ENCODE measurements around the gene CMIP.

CMIP gene

DNA sequence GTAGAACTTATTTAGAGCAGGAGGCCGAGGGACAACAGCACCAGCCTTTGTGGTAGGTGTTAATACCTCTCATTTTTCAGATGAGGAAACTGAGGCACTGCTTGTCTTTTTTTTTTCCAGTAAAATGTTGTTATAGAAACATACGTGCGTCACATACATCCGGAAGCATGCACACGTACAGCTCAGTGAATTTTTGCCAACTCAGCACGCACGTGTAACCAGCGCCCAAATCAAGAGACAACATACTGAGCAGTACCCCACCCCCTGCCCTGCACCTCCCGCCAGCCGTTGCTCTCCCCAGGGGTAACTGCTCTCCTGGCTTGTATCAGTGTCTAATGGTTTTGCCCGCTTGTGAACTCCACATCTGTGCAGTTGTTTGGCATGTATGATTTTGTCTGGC lies 92.0 kb downstream of the CMIP start:
- H3K4me1 ChIP-seq (ENCODE audit: control insufficient read depth, insufficient read depth, low read length): peaks cover 10% of the 10 kb centered on the region
- 96% methylated on average over 11 of the region's 11 CpGs for WGBS, 2 experiments

DNA sequence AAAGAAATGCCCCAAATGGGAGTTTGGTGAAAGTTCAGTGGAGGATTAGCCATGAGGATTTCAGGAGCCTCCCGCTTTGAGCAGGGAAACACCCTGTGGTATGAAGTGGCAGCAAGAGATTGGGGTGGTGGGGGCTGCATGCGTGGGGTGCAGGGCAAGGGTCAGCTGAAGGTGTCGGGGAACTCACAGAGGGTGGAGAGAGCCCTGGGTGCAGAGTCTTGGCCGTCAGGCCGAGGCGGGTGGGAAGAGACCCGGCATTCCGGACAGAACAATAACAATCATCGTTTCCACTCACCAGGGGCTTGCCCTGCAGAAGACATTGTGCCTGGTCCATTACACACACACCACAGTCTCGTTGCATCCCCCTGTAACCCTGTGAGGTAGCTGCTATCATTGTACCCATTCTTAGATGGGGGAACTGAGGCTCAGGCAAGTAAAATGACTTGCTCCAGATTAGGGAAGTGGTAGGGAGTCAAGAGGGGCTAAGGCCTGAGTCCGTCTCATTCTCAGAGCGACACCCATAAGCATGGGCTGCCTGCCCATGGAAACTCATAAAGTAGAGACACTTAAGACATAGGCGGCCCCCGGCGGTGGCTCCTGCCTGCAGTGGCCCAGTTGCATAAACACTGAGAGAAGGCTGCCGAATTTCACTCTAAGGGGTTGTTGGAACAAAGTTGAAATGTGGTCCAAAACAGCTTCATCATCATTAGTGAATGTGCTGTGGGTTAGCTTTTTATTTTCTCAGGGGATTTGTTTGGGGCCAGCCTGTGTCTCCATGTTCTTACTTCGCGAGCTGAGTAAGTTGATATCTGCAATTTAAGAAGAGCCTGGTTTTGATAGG lies 93.3 kb downstream of the CMIP start:
- H3K9me3 ChIP-seq (ENCODE audit: control insufficient read depth, low read length): no peaks in the 10 kb centered on the region
- H3K27ac ChIP-seq (ENCODE audit: insufficient read depth, low read depth, low read length, poor library complexity, severe bottlenecking): no peak overlapping the region
- no peaks in the 10 kb centered on the region for H3K27me3 ChIP-seq (ENCODE audit: control insufficient read depth, insufficient read depth, low read length, poor library complexity, severe bottlenecking)
- WGBS, 2 experiments: 95 to 96% methylated on average over 18 of the region's 18 CpGs
- H3K4me3 ChIP-seq (ENCODE audit: insufficient read depth, low read depth, low read length): no peak overlapping the region
- H3K4me1 ChIP-seq (ENCODE audit: control insufficient read depth, insufficient read depth, low read length): peaks cover 10% of the 10 kb centered on the region
- H3K36me3 ChIP-seq (ENCODE audit: control insufficient read depth, insufficient read depth, low read length): no peaks in the 10 kb centered on the region

More for the DNA sequence above, 92.0 kb downstream of the CMIP start:
- Histone ChIP-seq H3K4me3 (ENCODE audit: insufficient read depth, low read depth, low read length) (no peak overlapping the region), H3K9me3 (ENCODE audit: control insufficient read depth, low read length) (no peaks in the 10 kb centered on the region), H3K27me3 (ENCODE audit: control insufficient read depth, insufficient read depth, low read length, poor library complexity, severe bottlenecking) (no peaks in the 10 kb centered on the region), H3K36me3 (ENCODE audit: control insufficient read depth, insufficient read depth, low read length) (no peaks in the 10 kb centered on the region), H3K27ac (ENCODE audit: insufficient read depth, low read depth, low read length, poor library complexity, severe bottlenecking) (no peak overlapping the region)

DNA sequence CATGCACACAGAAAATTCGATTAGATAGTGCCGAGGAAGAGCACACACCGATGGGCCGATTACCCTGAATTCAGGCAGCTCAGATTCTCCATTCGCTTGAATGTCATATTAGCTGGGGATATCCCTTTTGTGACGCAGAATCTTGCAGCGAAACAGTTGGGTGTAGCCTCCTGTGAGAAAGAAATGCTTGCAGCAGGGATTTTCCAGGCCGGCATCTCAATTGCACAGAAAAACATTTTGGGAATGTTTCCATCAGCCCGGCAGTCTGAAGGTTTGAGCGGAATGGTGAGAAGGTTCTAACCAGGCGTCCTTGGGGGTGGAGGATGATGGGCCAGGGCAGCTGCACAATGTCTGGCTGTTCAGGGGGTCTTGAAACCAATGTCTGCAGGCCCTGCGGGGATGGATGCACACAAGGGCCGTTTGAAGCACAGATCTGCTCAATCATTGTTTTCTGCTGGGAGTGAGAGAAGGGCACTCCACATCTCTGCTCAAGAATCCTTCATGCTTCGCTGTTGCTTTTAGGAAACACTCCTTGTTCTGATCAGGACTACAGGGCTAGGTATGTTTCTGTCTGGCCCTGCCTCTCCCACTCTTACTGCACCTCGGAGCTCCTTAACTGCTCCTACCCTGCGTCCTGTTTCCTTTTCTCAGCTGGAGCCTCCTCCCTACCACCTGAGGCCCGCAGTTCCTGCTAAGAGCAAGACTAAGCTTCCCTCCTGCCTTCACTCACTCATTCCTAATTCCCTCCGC lies 94.6 kb downstream of the CMIP start:
- Histone ChIP-seq H3K36me3 (ENCODE audit: control insufficient read depth, insufficient read depth, low read length) (no peaks in the 10 kb centered on the region), H3K27me3 (ENCODE audit: control insufficient read depth, insufficient read depth, low read length, poor library complexity, severe bottlenecking) (no peaks in the 10 kb centered on the region), H3K27ac (ENCODE audit: insufficient read depth, low read depth, low read length, poor library complexity, severe bottlenecking) (peak overlapping the region; percentile 30), H3K9me3 (ENCODE audit: control insufficient read depth, low read length) (no peaks in the 10 kb centered on the region), H3K4me3 (ENCODE audit: insufficient read depth, low read depth, low read length) (no peak overlapping the region), H3K4me1 (ENCODE audit: control insufficient read depth, insufficient read depth, low read length) (peaks cover 10% of the 10 kb centered on the region)
- 79 to 81% methylated on average over 18 of the region's 18 CpGs for WGBS, 2 experiments

DNA sequence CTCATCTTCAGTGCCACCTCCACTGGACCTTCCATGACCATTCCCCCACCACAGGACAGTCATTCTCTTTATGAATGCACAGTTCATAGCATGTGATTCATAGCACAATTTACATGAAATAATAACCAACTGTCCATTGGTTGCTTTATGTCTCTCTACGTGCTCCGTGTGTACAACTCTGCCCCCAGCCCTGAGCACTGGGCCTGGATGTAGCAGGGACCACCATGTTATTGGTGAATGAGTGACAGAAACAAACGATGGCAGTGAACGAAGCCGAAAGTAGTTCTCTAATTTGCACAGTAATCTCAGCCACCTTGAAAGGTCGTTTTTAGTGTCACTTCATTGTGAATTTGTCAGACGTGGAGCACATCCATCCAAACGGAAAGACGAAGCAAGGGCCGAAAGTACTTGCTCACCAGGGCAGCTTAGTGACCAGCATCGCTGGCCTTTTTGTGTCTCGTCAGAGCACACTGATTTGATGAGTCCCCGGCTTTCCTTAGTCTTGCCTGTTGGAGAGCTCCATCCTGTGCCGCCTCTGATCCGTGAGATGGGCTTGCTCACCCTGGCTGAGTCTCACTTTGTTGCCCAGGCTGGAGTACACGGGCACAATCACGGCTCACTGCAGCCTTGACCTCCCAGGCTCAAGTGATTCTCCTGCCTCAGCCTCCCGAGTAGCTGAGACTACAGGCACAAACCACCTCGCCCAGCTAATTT lies 95.3 kb downstream of the CMIP start:
- no peaks in the 10 kb centered on the region for H3K36me3 ChIP-seq (ENCODE audit: control insufficient read depth, insufficient read depth, low read length)
- H3K4me1 ChIP-seq (ENCODE audit: control insufficient read depth, insufficient read depth, low read length): peaks cover 13% of the 10 kb centered on the region
- no peaks in the 10 kb centered on the region for H3K27me3 ChIP-seq (ENCODE audit: control insufficient read depth, insufficient read depth, low read length, poor library complexity, severe bottlenecking)
- no peak overlapping the region for H3K27ac ChIP-seq (ENCODE audit: insufficient read depth, low read depth, low read length, poor library complexity, severe bottlenecking)
- H3K9me3 ChIP-seq (ENCODE audit: control insufficient read depth, low read length): no peaks in the 10 kb centered on the region
- no peak overlapping the region for H3K4me3 ChIP-seq (ENCODE audit: insufficient read depth, low read depth, low read length)
- 93 to 94% methylated on average over 19 of the region's 19 CpGs for WGBS, 2 experiments

DNA sequence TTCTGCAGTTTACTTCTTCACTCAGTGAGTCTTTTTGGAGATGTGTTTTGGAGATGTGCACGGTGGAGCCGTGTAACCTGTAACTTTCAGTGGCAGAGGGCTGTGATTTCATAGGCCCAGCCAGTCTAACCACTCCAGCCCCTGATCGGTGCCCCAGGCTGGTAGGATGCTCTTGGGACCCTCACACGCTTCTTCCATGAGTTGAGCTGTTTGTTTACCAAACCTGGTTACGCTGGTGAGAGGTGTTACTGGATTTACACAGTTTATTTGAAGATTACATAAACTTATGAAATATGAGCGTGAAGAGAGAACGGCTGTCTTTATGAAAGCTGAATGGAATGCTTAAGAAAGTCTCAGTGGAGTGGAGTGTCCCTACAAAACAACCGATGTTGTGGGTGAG lies 96.7 kb downstream of the CMIP start:
- H3K27ac ChIP-seq (ENCODE audit: insufficient read depth, low read depth, low read length, poor library complexity, severe bottlenecking): no peak overlapping the region
- 96 to 97% methylated on average over 8 of the region's 8 CpGs for WGBS, 2 experiments

DNA sequence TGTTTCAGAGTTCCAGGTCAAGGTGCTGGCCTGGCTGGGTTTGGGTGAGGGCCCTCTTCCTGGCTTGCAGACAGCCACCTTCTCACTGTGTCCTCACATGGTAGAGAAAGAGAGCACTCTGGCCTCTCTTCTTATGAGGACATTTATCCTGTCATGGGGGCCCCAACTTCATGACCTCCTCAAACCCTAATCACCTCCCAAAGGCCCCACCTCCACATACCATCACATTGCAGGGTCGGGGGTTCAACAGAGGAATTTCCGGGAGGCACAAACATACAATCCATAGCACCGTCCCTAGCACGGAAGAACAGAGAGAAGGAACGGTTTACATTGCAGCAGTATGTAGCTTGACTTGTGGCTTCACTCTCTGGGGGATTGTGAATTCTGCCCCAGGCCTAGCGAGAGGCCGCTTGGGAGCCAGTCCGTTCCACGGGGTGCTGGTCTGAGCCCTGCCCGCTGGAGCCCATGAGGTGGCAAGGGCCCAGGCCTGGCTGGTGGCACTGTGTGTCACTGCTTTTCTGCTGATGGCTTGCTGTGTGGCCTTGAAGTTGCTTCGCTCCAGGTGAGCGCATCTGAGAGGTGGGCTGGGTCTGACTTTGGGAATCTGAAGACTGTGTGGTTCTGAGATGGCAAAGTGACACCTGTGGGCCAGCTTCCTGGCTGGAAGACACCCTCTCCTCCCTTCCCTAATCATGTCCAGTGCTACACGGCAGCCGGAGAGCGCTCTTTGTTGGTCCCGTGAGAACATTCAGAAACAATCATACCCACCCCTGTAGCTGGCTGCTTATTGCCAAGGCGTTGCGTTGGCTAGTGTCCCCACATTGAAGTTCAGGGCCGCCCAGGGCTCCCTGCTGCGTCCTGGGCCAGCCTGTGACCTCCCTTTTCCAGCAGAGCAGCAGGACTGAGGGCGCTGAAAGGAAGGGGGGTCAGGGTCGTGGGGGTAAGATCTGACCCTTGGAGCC lies 98.3 kb downstream of the CMIP start:
- Histone ChIP-seq H3K27me3 (ENCODE audit: control insufficient read depth, insufficient read depth, low read length, poor library complexity, severe bottlenecking) (no peaks in the 10 kb centered on the region), H3K27ac (ENCODE audit: insufficient read depth, low read depth, low read length, poor library complexity, severe bottlenecking) (no peak overlapping the region), H3K4me1 (ENCODE audit: control insufficient read depth, insufficient read depth, low read length) (peaks cover 17% of the 10 kb centered on the region), H3K4me3 (ENCODE audit: insufficient read depth, low read depth, low read length) (no peak overlapping the region), H3K36me3 (ENCODE audit: control insufficient read depth, insufficient read depth, low read length) (no peaks in the 10 kb centered on the region), H3K9me3 (ENCODE audit: control insufficient read depth, low read length) (no peaks in the 10 kb centered on the region)
- WGBS, 2 experiments: 92 to 93% methylated on average over 22 of the region's 22 CpGs

More for the DNA sequence above, 96.7 kb downstream of the CMIP start:
- Histone ChIP-seq H3K4me1 (ENCODE audit: control insufficient read depth, insufficient read depth, low read length) (peaks cover 13% of the 10 kb centered on the region), H3K4me3 (ENCODE audit: insufficient read depth, low read depth, low read length) (no peak overlapping the region), H3K27me3 (ENCODE audit: control insufficient read depth, insufficient read depth, low read length, poor library complexity, severe bottlenecking) (no peaks in the 10 kb centered on the region), H3K36me3 (ENCODE audit: control insufficient read depth, insufficient read depth, low read length) (no peaks in the 10 kb centered on the region), H3K9me3 (ENCODE audit: control insufficient read depth, low read length) (no peaks in the 10 kb centered on the region)

DNA sequence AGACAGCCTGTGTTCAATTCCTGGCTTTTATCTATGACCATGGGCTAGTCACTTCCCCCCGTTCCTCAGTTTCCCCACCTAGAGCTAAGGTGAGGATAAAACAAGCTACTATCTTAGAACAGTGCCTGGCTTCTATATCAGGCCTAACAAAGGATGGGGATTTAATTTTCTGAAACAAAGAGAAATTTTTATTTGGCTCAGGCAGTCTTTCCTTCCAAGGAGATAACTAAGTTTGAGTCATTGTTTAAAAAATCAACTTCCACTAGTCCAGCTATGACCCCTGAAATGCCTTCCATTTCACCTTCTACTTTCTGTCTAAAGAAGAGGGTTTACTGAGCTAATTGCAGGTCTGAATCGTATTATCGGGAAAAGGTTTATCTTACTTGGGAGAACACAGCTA lies 99.0 kb downstream of the CMIP start:
- no peaks in the 10 kb centered on the region for H3K36me3 ChIP-seq (ENCODE audit: control insufficient read depth, insufficient read depth, low read length)
- WGBS, 2 experiments: 95 to 100% methylated on average over 3 of the region's 3 CpGs
- no peaks in the 10 kb centered on the region for H3K27me3 ChIP-seq (ENCODE audit: control insufficient read depth, insufficient read depth, low read length, poor library complexity, severe bottlenecking)
- peaks cover 17% of the 10 kb centered on the region for H3K4me1 ChIP-seq (ENCODE audit: control insufficient read depth, insufficient read depth, low read length)
- H3K9me3 ChIP-seq (ENCODE audit: control insufficient read depth, low read length): no peaks in the 10 kb centered on the region
- no peak overlapping the region for H3K4me3 ChIP-seq (ENCODE audit: insufficient read depth, low read depth, low read length)
- no peak overlapping the region for H3K27ac ChIP-seq (ENCODE audit: insufficient read depth, low read depth, low read length, poor library complexity, severe bottlenecking)

DNA sequence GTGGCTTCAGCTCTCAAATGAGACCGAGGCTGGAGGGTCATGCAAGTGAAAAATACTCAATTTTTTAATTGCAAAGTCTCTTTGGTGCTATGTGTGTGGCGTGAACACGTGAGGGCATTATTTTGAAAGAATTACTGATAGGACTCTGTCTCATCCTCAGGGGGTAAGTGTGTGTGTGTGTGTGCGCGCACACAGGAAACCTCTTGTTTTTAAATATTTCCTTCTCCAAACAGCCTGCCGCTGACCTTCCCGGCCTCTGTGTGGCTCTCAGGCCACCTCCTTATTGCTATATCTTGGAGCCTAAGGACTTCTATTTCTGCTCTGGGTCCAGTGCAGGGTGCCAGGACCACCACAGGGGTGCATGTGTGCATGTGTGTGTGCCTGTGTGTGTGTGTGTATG lies 99.7 kb downstream of the CMIP start:
- Histone ChIP-seq H3K27ac (ENCODE audit: insufficient read depth, low read depth, low read length, poor library complexity, severe bottlenecking) (no peak overlapping the region), H3K4me1 (ENCODE audit: control insufficient read depth, insufficient read depth, low read length) (peaks cover 11% of the 10 kb centered on the region), H3K36me3 (ENCODE audit: control insufficient read depth, insufficient read depth, low read length) (no peaks in the 10 kb centered on the region), H3K27me3 (ENCODE audit: control insufficient read depth, insufficient read depth, low read length, poor library complexity, severe bottlenecking) (no peaks in the 10 kb centered on the region), H3K4me3 (ENCODE audit: insufficient read depth, low read depth, low read length) (no peak overlapping the region), H3K9me3 (ENCODE audit: control insufficient read depth, low read length) (no peaks in the 10 kb centered on the region)
- WGBS, 2 experiments: 91 to 97% methylated on average over 7 of the region's 7 CpGs

DNA sequence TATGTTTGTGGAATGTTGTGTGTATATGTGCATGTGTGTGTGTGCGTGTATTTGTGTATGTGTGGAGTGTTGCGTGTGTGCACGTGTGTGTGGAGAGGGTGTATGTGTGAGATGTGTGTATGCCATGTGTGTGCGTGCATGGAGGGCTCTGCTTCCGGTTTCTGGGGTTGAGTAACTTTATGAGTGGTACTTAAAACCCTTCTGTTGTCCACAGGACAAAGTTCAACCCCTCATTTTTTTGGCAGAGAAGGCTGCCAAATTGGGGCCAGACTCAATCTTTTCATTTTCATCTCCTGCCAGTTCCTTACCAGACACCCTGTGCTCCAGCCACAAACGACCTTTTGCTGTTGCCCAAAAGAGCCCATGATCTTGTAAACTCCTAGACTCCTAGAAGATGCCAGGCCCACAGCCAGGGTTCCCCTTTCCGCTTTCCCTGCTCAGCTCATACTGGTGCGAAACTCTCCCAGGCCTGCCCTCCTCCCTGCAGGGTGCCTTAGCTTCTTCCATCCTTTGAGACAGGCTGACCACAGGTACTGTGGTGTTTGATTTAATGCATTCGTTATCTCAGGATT lies 100.2 kb downstream of the CMIP start:
- no peaks in the 10 kb centered on the region for H3K36me3 ChIP-seq (ENCODE audit: control insufficient read depth, insufficient read depth, low read length)
- no peak overlapping the region for H3K27ac ChIP-seq (ENCODE audit: insufficient read depth, low read depth, low read length, poor library complexity, severe bottlenecking)

More for the DNA sequence above, 100.2 kb downstream of the CMIP start:
- Histone ChIP-seq H3K27me3 (ENCODE audit: control insufficient read depth, insufficient read depth, low read length, poor library complexity, severe bottlenecking) (no peaks in the 10 kb centered on the region), H3K9me3 (ENCODE audit: control insufficient read depth, low read length) (no peaks in the 10 kb centered on the region), H3K4me1 (ENCODE audit: control insufficient read depth, insufficient read depth, low read length) (peaks cover 7% of the 10 kb centered on the region), H3K4me3 (ENCODE audit: insufficient read depth, low read depth, low read length) (no peak overlapping the region)
- 87 to 89% methylated on average over 9 of the region's 9 CpGs for WGBS, 2 experiments
